RPMI8226 (cell line): ENCODE data around the gene NCK1.

Experiments used
- DNase-seq: peaks from one replicate; pipeline ENCODE4 v3.0.0-alpha.2; 2015

The NCK1 gene

GRCh38 chr3:136909187-136909586 lies 47.2 kb downstream of the NCK1 start:
- no peak for DNase-seq

DNA sequence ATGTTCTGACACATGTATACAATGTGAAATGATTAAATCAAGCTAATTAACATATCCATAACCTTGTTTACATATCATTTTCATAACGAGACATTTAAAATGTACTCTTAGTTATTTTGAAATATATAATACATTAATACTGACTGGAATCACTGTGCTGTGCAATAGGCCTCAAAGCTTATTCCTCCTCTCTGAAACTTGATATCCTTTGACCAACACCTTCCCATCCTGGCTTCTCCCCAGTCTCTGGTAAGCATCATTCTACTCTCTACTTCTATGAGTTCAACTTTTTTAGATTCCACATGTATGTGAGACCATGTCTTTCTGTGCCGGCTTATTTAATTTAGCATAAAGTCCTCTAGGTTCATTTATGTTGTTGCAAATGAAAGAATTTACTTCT lies 48.7 kb downstream of the NCK1 start:
- DNase-seq = no peak

GRCh38 chr3:136913168-136913567 lies 51.2 kb downstream of the NCK1 start:
- DNase-seq = no peak

DNA sequence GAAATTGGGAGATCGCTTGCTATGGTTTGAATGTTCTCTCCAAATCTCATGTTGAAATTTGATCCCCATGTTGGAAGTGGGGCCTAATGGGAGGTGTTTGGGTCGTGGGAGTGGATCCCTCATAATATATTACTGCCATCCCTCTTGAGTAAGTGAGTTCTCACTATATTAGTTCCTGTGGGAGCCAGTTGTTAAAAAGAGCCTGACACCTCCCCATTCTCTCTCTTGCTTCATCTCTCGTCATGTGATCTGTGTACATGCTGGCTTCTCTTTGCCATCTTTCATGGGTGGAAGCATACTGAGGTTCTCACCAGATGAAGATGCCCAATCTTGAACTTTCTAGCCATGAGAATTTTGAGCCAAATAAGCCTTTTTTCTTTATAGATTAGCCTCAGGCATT lies 52.7 kb downstream of the NCK1 start:
- no peak for DNase-seq

DNA sequence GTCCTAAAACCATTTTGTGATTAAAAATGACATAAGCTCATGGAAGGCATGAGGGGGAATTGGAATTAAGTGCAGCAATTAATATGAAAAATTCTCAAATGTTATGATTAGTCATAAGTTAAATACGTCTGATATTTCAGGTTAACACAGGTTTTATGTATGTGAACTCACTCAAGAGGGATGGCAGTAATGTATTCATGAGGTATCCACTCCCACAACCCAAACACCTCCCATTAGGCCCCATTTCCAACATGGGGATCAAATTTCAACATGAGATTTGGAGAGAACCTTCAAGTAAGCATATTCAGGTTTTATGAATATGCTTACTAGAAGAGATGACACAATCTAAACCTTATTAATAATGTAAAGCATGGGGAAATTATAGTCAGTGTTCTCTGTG lies 54.2 kb downstream of the NCK1 start:
- DNase-seq = no peak

GRCh38 chr3:136919799-136920580 lies 58.0 kb downstream of the NCK1 start:
- no peak for DNase-seq

- DNase-seq = no peak
Measured at GRCh38 chr3:136920904-136921611, 59.0 kb downstream of the NCK1 start.

GRCh38 chr3:136925425-136926190 lies 63.6 kb downstream of the NCK1 start:
- no peak for DNase-seq

DNA sequence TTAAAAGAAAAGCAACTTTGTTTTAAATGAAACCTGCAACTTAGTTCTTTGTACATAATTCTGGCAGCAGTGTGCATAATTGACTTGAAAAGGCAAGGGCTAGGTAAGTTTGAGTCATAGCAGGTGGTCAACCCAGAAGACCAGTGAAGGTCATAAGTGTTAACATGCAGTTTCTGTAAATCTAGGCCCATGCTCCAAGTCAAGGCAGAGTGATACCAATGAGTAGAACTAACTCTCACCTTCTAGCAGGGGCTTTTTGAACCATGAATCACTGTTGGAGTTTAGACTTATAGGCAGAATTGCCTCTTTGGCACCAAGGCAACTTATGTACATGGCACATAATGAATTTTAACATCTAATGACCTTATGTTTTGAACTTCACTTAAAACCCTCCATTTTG lies 66.2 kb downstream of the NCK1 start:
- DNase-seq = no peak

DNA sequence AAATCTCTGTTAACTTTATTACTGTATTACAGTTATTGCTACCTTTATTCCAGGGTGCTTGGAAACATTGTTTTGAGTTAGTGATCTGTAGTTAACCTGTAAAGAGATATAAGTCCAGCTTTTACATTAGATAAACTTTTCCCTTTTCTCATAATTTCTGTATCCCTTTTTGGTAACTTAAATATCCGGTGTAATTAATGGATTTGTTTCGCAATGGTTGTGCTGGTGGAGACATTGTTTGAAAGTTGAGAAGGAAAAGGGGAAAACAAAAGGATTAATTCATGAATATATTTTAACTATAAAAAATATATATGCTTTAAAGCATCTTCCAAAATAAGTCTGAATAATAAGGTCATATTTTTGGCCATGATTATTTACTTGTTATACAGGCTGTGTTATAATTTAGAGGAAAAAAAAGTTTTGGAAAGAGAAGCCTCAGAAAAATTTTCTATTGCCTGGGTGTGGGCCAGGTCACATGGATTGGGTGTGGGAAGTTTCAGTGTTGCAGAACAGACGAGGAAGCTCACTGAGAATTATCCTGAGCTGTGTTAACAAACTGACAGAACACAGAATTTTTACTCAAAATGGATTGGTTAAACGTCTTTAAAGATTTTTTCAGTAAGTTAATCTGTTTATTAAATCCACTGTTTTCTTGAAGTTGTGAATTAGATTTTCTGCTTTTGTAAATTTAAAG lies 68.1 kb downstream of the NCK1 start:
- no peak for DNase-seq

DNA sequence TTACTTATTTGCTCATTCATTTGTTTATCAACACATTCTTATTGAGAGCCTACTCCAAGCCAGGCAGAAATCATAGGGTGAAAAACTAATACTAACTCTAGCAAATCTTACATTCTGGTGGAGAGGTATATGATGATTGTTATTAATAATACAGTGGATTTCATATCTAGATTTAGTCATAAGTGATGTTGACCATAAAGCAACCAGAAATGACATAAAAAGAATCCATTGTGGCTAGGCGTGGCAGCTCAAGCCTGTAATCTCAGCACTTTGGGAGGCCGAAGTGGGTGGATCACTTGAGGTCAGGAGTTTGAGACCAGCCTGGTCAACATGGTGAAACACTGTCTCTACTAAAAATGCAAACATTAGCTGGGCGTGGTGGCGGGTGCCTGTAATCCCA lies 69.6 kb downstream of the NCK1 start:
- DNase-seq = no peak

DNA sequence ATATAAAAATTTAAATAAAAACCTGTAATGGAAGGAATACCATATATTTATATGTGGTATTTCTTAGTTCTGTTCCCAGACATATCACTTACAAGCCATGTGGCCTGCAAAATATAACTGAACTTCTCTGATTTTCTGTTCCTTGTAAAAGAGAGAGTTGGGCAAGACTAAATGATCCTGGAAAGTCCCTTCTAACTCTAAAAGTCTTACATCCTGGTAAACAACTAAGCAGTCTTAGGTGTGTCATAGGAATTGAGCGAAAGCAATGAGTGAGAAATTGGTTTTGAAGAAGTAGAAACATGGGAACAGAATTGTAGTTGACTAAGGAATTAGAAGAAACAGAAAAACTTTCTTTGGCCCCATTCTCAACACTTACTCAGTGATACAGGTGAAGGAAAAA lies 70.5 kb downstream of the NCK1 start:
- no peak for DNase-seq

GRCh38 chr3:136932978-136933772 lies 71.2 kb downstream of the NCK1 start:
- no peak for DNase-seq

DNA sequence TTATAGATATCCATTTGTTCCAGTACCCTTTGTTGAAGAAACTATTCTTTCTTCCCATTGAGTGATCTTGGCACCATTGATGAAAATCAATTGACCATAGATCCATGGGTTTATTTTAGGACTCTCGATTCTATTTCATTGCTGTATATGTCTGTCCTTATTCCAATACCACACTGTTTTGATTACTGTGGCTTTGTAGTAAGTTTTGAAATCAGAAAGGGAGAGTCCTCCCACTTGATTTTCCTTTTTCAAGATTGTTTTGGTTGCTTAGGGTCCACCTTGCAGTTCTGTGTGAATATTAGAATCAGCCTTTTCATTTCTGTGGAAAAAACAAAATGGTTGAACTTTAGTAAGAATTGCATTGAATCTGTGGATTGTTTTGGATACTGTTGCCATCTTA lies 75.2 kb downstream of the NCK1 start:
- DNase-seq = no peak

DNA sequence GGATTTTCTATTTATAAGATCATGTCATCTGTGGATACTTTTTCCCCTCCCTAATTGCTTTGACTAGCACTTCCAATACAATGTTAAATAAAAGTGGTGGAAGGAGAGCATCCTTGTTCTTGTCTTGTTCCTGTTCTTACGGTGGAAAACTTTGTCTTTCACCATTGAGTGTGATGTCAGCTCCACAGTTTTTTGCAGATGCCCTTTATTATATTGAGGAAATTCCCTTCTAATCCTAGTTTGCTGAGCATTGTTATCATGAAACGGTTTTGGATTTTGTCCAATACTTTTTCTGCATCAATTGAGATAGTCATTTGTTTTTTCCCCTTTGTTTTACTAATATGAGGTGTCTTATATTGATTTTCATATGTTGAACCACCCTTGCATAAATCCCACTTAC lies 75.8 kb downstream of the NCK1 start:
- DNase-seq = no peak

- no peak for DNase-seq
Measured at GRCh38 chr3:136938334-136938733, 76.3 kb downstream of the NCK1 start.

GRCh38 chr3:136939489-136939888 lies 77.5 kb downstream of the NCK1 start:
- DNase-seq = no peak

DNA sequence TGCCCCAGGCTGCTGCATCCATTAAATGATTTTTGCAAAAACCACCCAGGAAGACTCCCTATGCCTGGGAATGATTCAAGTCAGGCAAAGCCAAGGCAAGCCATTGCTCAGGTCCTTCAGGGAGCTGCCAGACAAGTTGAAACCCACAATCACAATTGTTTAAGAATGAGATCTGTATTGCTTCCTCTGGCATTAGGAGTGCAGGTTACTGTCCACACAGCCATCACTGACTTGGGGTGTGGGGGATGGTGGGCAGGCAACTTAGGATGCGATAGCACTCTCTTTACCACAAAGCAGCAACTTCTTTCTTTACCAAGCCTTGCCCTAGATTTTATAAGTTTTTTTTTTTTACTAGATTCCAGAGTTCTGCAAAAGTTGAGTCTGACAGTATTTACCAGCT lies 80.8 kb downstream of the NCK1 start:
- DNase-seq = no peak

- DNase-seq = no peak
Measured at GRCh38 chr3:136943436-136943835, 81.4 kb downstream of the NCK1 start.

DNA sequence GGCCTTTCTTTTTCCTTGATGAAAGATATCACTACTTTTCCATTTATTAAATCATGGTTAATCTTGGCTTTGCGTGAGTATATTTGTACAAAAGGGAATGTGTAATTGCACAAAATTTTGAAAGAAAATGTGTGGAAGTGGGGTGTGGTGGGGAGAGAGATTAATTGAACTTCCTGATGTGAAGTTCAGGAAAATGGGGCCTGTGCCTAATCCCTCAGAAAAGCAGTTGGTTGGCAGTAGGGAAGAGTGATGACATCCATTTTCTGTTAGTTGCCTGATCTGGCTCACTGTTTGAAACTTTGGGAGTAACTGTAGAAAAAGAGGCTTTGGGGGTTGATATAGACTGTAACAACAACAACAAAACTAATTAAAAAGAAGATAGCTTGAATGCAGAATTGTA lies 85.0 kb downstream of the NCK1 start:
- no peak for DNase-seq

- DNase-seq = no peak
Measured at GRCh38 chr3:136947477-136947876, 85.5 kb downstream of the NCK1 start.

DNA sequence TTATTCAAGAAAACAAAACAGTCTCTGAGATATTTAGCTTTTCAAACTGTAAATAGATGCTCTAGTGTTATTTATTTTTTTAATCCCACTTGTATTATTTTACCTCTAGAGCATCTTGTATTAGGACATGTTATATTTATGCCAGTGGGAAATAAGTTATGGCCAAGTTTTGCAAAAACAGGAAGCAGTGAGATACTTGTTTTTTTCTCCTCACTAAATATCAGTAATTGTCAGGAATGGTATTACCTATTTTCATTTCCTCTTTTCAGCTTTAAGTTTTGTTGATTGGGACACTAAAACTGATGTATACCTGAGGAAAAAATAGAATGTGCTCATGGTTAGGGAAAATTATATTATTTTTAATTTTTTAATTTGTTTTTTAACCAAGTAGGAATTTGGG lies 87.1 kb downstream of the NCK1 start:
- DNase-seq = peak; percentile 18
